ENCODE measurements around the gene ZBTB20.

DNA sequence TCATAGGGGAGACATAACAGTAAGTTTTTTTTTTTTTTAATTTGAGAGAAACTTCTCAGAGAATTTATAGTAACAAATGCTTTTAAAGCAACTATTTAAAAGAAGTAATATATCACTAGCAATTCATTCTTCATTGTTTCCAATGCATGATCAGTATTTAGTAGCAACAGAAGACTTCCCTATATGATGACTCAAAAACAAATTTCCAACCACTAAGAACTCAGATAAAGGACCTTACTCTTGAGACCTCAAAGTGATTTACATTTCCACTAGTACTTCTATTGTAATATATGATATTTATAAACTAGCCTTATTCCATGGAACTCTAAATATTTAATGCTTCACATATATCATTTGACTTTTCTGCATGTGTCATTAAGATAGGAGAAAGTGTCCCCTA lies 356.3 kb downstream of the ZBTB20 start:
- TF ChIP-seq REST (IDR thresholded peaks at IDR 0.05; ENCODE audit: low read depth, low read length) = no peak
- TF ChIP-seq, protein P1, sequence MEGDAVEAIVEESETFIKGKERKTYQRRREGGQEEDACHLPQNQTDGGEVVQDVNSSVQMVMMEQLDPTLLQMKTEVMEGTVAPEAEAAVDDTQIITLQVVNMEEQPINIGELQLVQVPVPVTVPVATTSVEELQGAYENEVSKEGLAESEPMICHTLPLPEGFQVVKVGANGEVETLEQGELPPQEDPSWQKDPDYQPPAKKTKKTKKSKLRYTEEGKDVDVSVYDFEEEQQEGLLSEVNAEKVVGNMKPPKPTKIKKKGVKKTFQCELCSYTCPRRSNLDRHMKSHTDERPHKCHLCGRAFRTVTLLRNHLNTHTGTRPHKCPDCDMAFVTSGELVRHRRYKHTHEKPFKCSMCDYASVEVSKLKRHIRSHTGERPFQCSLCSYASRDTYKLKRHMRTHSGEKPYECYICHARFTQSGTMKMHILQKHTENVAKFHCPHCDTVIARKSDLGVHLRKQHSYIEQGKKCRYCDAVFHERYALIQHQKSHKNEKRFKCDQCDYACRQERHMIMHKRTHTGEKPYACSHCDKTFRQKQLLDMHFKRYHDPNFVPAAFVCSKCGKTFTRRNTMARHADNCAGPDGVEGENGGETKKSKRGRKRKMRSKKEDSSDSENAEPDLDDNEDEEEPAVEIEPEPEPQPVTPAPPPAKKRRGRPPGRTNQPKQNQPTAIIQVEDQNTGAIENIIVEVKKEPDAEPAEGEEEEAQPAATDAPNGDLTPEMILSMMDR (IDR thresholded peaks at IDR 0.05) = no peak
- TF ChIP-seq RCOR1 (IDR thresholded peaks at IDR 0.05; ENCODE audit: low read length) = no peak
- TF ChIP-seq POLR2AphosphoS5 (IDR thresholded peaks at IDR 0.05; ENCODE audit: low read depth, low read length) = no peak
- no peak for TF ChIP-seq RFX5 (IDR thresholded peaks at IDR 0.05; ENCODE audit: low read length)
- no peak for TF ChIP-seq SMC3 (IDR thresholded peaks at IDR 0.05; ENCODE audit: low read depth, low read length)
- TF ChIP-seq RAD21 (IDR thresholded peaks at IDR 0.05; ENCODE audit: low read length) = no peak
- TF ChIP-seq EZH2phosphoT487 (IDR thresholded peaks at IDR 0.05; ENCODE audit: borderline replicate concordance, low read depth) = no peak
- no peak for TF ChIP-seq ZBTB33 (IDR thresholded peaks at IDR 0.05; ENCODE audit: borderline replicate concordance, low read depth)
- no peak for TF ChIP-seq NFIC (IDR thresholded peaks at IDR 0.05; ENCODE audit: borderline replicate concordance)
- TF ChIP-seq JUND (IDR thresholded peaks at IDR 0.05) = no peak

All from SK-N-SH (cell line).